Measurements from ENCODE around the gene SLC25A47. TPM values are rescaled to one million over a fixed set of nuclear protein-coding genes. Genes with fewer than 3 reads are reported as not detected.
"Not testable (repeated sequence)": the region's sequence is repeated elsewhere in the genome, so short reads cannot be mapped to it uniquely, and the experiment has no call there.

Gene SLC25A47
- total RNA-seq, 1 experiment from 2014 or later, result not detected

GRCh38 chr14:100289916-100290606 lies 33.1 kb upstream of the SLC25A47 start:
- DNase-seq (ENCODE audit: extremely low read depth, low read depth), result no peak

DNA sequence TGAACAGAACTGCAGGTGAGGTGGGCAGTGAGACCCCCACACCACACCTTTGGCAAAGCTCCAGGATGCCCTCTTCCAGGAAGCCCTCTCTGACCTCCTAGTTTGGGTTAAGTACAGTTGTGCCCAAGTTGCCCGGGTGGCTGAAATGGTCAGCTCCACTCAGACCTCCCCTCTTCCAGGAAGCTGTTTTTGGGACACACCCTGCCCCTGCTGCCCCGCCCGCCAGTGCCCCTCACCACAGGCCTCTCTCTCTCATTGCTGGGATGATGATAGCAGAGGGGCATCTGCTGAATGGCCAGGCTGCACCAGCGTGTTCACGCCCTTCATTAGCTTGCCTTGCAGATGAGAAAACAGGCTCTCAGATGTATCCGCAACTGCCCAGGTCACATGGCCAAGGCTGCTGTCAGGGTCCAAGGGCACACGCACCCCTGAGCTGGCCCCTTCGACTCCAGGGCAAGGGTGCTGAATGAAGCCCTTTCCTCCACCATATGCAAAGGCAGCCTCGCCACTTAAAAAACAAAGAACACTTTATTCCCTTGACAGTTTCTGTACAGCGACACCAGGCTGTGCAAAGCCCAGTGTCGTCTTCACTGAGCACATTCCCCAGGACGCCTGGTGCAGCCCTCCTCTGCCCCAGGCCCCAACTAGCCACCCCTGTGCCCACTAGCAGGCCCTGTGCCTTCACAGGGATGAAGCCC lies 32.4 kb upstream of the SLC25A47 start:
- no peak for DNase-seq (ENCODE audit: extremely low read depth, low read depth)

DNA sequence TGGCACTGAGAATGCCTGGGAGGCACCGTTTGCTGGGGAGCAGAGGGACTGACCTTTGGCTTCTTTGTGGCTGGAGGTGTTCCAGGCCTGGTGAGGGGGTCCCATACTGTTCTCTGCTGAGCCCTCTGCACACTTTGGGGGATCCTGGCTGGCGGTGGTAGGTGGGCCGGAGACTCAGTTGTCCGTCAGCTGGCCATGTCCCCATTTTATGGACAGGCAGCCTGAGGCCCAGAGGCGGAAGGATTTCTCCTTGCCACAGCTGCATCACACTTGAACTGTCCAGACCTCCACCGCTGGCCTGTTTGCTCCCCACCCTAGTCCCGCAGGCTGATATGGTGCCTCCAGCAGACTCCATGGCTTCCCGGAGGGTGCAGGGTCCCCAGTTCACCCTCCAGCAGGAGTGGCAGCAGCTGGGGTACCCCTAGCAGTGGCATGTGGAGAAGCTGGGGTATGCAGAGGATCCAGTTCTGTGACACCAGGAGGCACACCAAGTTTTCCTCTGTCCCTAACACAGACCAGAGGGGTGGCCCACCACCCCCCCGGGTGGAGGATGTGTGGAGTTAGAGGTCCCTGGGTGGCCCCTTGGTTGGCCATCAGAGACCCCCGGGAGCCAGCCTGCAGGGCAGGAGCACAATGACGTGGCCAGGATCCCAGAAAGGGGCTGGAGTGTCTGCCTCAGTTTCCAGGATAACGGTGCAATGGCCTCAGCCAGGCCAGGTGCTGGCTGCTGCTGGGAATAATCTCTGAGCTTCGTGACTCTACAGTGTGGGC lies 31.6 kb upstream of the SLC25A47 start:
- DNase-seq (ENCODE audit: extremely low read depth, low read depth), result no peak

GRCh38 chr14:100292301-100292775 lies 30.8 kb upstream of the SLC25A47 start:
- no peak for DNase-seq (ENCODE audit: extremely low read depth, low read depth)

DNA sequence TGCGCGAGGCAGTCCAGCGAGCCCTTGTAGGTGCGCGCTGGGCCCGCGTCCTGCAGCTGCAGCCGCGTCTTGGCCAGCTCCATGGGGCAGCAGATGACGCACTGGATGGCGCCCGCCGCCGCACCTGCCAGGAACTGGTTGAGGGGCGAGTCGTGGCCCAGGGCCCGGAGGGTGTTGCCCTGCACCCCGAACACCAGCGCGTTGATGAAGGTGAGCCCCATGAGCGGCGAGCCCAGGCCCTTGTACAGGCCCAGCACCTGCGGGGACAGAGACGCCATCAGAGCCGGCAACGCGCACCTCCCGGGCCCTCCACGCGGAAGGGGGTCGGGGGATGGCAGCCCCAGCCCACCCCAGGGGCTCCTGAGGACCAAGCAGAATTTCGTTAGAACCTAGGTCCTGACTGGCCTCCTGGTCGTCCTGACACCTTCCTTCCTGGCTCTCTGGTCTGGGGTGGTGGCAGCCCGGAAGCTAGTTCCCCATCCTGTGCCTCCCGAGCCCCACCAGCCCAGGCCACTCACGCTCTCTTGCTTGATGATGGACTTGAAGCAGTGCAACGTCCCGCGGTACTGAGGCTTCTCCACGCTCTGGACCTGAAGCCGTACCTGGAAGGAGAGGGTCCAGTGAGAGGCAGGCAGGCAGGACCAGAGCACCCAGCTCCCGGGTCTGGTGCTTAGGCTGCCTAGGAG lies 30.2 kb upstream of the SLC25A47 start:
- DNase-seq (ENCODE audit: extremely low read depth, low read depth), result no peak

DNA sequence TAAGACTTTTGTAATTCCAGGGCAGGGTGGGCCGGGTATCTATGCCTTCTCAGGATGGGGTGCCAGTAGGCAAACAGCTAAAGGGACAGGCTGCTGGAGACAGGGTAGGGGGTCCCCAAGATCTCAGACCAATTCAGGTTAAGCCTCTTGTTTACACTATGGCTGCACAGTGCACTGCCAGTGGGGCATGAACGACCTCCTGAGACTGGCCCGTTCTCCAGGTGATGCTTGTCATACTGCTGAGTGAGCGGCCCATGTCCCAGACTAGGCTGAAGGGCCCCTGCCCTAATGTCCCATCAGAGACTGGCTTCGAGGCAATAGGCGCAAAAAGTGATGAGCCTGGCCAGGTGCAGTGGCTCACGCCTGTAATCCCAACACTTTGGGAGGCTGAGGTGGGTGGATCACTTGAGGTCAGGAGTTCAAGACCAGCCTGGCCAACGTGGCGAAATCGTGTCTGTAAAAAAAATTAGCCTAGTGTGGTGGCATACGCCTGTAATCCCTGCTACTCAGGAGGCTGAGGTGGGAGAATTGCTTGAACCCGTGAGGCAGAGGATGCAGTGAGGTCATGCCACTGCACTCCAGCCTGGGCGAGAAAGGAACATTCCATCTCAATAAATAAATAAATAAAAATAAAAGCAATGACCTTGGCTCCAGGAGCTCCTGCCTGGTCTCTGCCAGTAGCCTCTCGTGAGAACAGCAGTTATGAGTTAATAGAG lies 29.5 kb upstream of the SLC25A47 start:
- no peak for DNase-seq (ENCODE audit: extremely low read depth, low read depth)

- DNase-seq (ENCODE audit: extremely low read depth, low read depth), result no peak
Observed at GRCh38 chr14:100294213-100294962, 28.8 kb upstream of the SLC25A47 start.

GRCh38 chr14:100294963-100295330 lies 28.2 kb upstream of the SLC25A47 start:
- no peak for DNase-seq (ENCODE audit: extremely low read depth, low read depth)

DNA sequence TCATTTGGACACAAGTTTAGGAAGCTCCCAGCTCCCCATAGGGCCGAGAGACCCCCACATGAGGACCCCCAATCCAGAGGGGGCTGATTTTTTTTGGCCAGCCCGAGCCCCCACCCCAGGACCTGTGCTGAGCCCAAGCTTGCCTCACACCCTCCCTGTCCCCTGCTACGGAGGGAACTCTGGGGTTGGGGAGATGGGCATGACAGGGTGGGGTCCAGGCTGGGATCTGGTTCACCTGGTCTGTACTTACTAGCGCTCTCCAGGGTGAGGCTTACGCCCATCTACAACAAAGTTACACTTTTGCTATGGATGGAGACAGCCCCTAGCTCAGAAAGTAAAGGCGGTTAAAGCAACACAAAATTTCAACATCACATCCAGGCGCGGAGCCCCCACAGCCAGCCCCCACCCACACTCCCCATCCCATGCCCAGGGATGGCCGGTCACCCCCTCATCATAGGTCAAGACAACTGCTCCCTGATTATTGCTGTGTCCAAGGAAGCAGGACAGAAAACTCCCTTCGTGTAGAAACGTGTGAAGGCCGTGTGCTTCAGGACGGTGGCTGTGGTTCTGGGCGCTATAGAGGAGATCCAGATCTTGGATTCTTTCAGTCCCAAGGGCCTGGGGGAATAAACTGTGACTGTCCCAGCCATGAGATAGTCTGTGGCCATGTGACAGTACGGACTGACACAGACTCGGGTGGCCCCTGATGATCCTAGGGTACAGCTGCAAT lies 27.6 kb upstream of the SLC25A47 start:
- DNase-seq (ENCODE audit: extremely low read depth, low read depth), result no peak

GRCh38 chr14:100296106-100296651 lies 27.0 kb upstream of the SLC25A47 start:
- DNase-seq (ENCODE audit: extremely low read depth, low read depth), result no peak

DNA sequence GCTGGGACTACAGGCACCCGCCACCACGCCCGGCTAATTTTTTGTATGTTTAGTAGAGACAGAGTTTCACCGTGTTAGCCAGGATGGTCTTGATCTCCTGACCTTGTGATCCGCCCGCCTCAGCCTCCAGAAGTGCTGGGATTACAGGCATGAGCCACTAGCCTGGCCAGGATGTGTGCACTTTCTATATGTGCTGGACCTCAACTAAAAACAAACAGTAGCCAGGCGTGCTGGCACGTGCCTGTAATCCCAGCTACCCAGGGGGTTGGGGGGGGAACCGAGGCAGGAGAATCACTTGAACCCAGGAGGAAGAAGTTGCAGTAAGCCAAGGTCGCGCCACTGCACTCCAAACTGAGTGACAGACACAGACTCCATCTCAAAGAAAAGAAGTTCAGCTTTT lies 26.4 kb upstream of the SLC25A47 start:
- DNase-seq (ENCODE audit: extremely low read depth, low read depth), result not testable (repeated sequence)

- no peak for DNase-seq (ENCODE audit: extremely low read depth, low read depth)
Observed at GRCh38 chr14:100297320-100298300, 25.5 kb upstream of the SLC25A47 start.

- no peak for DNase-seq (ENCODE audit: extremely low read depth, low read depth)
Observed at GRCh38 chr14:100298551-100299237, 24.4 kb upstream of the SLC25A47 start.

DNA sequence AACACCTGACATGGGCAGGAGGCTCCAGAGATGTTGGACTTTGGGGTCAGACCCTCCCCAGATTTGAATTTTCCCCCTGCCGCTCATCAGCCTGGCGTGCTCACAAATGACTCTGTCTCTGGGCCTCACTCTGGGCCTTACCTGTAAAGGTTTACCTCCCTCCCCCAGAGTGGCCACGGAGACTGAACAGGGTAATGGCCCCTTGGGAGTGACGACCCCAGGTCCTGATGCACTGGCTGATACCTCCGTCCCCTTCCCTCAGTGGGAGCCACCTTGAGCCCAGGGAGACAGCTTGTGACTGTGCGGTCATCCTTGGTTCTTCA lies 23.9 kb upstream of the SLC25A47 start:
- DNase-seq (ENCODE audit: extremely low read depth, low read depth), result no peak

GRCh38 chr14:100302616-100303015 lies 20.5 kb upstream of the SLC25A47 start:
- peak; percentile 52 for DNase-seq (ENCODE audit: extremely low read depth, low read depth)

DNA sequence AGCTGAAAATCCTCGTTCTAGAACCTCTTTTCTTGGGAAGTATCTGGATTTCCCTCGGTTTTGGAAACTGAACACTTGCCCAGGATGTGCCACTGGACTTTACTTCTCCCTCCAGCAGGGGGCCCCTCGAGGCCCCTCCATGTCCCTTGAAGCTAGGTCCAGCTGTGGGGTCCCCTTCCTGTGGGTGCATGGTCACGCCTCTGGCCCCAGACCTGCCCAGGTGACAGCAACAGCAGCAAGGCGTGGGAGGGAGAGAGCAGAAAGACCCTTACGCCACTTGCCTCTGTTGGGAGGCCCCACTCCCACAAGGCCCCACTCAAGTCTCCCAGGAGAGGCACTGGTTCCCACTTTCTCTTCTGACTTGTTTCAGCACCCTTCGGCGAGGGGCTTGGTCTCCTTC lies 20.0 kb upstream of the SLC25A47 start:
- peak; percentile 25 for DNase-seq (ENCODE audit: extremely low read depth, low read depth)

- no peak for DNase-seq (ENCODE audit: extremely low read depth, low read depth)
Observed at GRCh38 chr14:100303925-100304324, 19.2 kb upstream of the SLC25A47 start.

All from NCI-H460 (cell line).